HL-60 (cell line): ENCODE measurements around the gene PPP5C.

Experiments
- CTCF ChIP-seq: IDR thresholded peaks from one replicate; pipeline ENCODE4 v1.5.1; 2011; ENCODE audit warnings: low read length, control low read depth, inconsistent platforms; ENCODE audit not compliant: insufficient read depth
- GABPA ChIP-seq: IDR thresholded peaks from 2 replicates; pipeline ENCODE4 v1.6.1; 2012; ENCODE audit warnings: low read depth
- POLR2AphosphoS5 ChIP-seq: IDR thresholded peaks from 2 replicates; pipeline ENCODE4 v1.6.1; 2012; ENCODE audit warnings: low read depth
- REST ChIP-seq: IDR thresholded peaks from 2 replicates; pipeline ENCODE4 v1.6.1; 2012; ENCODE audit warnings: low read depth; ENCODE audit not compliant: insufficient replicate concordance
- SPI1 ChIP-seq: IDR thresholded peaks from 2 replicates; pipeline ENCODE4 v1.6.1; 2012; ENCODE audit warnings: low read depth, mild to moderate bottlenecking, borderline replicate concordance

GRCh38 chr19:46392252-46392801, 45.4 kb downstream of the PPP5C start:
- TF ChIP-seq CTCF = no peak
- TF ChIP-seq GABPA = no peak
- no peak for TF ChIP-seq POLR2AphosphoS5
- no peak for TF ChIP-seq REST
- no peak for TF ChIP-seq SPI1
